HEK293 (cell line): Measurements from ENCODE around the gene NDST1.

Experiments used
- BCL11A ChIP-seq: fragments of 450-650 bp; formaldehyde crosslinking; IDR thresholded peaks from 2 replicates; pipeline ENCODE4 v1.5.1; 2016; ENCODE audit warnings: low read depth, missing biosample characterization, missing genetic modification characterization
- CTCF ChIP-seq: fragments of 450-650 bp; formaldehyde crosslinking; IDR thresholded peaks from 2 replicates; pipeline ENCODE4 v1.5.1; 2016; ENCODE audit warnings: missing biosample characterization, missing genetic modification characterization
- PRDM4 ChIP-seq: fragments of 450-650 bp; formaldehyde crosslinking; IDR thresholded peaks from 2 replicates; pipeline ENCODE4 v1.5.1; 2017; ENCODE audit warnings: missing biosample characterization, missing genetic modification characterization
- SP7 ChIP-seq: fragments of 450-650 bp; formaldehyde crosslinking; IDR thresholded peaks from 2 replicates; pipeline ENCODE4 v1.5.1; 2016; ENCODE audit warnings: missing biosample characterization, missing genetic modification characterization
- ZNF121 ChIP-seq: fragments of 450-650 bp; formaldehyde crosslinking; IDR thresholded peaks from 2 replicates; pipeline ENCODE4 v1.5.1; 2016; ENCODE audit warnings: missing biosample characterization, missing genetic modification characterization
- ZNF530 ChIP-seq: fragments of 450-650 bp; formaldehyde crosslinking; IDR thresholded peaks from 2 replicates; pipeline ENCODE4 v1.5.1; 2016; ENCODE audit warnings: low read depth, missing biosample characterization, missing genetic modification characterization
- ZNF837 ChIP-seq: fragments of 450-650 bp; formaldehyde crosslinking; IDR thresholded peaks from 2 replicates; pipeline ENCODE4 v1.5.1; 2016; ENCODE audit warnings: missing biosample characterization, missing genetic modification characterization

- no peak for TF ChIP-seq BCL11A (tag by site-specific recombination)
- TF ChIP-seq CTCF (tag by site-specific recombination): no peak
- TF ChIP-seq PRDM4 (tag by site-specific recombination): no peak
- no peak for TF ChIP-seq ZNF530
- no peak for TF ChIP-seq SP7 (tag by site-specific recombination)
- TF ChIP-seq ZNF837: no peak
- no peak for TF ChIP-seq ZNF121 (tag by site-specific recombination)
Measured at GRCh38 chr5:150580917-150581316, 73.0 kb downstream of the NDST1 start.
